ENCODE data around the gene SERHL2.

The SERHL2 gene

DNA sequence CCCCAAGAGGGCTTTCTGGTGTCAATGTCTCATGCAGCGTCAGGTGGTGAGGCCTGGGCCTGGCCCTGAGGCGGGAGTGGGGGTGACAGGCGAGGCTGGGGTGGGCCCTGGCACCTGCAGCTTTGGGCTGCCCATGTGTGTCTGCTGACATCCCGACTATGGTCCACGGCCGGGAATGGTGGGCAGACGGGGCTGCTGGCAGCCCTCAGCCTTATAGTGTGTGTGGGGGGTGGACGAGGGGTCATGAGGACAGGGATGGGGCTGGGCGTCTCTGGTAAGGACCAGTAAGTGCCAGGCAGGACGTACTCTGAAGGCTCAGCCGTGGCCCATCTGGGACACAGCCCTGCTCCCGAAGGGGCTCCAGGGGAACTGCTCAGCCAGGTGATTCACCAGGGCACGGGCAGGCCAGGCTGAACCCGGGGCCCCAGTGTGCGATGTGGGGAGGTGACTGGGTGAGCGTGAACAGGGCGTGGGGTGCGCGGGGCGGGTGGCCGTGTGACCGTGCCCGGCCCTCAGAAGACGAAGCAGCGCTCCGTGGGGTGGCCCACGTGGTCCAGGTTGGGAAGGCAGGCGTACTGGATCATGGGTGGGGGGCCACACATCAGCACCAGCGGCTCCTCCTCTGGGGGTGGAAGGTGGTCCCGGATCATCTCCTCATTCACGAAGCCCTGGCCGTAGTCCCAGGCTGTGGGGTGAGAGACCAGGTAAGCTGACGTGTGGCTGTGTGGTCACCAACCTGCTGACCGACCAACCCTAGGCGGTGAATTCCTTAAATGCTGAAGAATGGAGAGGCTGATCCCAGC lies 65.7 kb downstream of the SERHL2 start:
- Histone ChIP-seq H3K9me3 (ENCODE audit: severe bottlenecking) (no peaks in the 10 kb centered on the region), H3K36me3 (ENCODE audit: low read depth) (peaks cover 14% of the 10 kb centered on the region; the same call in 1 of the 2 replicates), H3K4me3 (ENCODE audit: severe bottlenecking) (no peak overlapping the region), H3K27me3 (ENCODE audit: insufficient read depth, poor library complexity, severe bottlenecking) (no peaks in the 10 kb centered on the region), H3K4me1 (ENCODE audit: insufficient read depth, poor library complexity, severe bottlenecking) (peaks cover 17% of the 10 kb centered on the region), H3K27ac (ENCODE audit: poor library complexity, severe bottlenecking) (peak overlapping the region; percentile 74)
- DNase-seq (ENCODE audit: low spot score) (no peak), ATAC-seq (ENCODE audit: low read depth) (no peak)
- TF ChIP-seq, protein P1, sequence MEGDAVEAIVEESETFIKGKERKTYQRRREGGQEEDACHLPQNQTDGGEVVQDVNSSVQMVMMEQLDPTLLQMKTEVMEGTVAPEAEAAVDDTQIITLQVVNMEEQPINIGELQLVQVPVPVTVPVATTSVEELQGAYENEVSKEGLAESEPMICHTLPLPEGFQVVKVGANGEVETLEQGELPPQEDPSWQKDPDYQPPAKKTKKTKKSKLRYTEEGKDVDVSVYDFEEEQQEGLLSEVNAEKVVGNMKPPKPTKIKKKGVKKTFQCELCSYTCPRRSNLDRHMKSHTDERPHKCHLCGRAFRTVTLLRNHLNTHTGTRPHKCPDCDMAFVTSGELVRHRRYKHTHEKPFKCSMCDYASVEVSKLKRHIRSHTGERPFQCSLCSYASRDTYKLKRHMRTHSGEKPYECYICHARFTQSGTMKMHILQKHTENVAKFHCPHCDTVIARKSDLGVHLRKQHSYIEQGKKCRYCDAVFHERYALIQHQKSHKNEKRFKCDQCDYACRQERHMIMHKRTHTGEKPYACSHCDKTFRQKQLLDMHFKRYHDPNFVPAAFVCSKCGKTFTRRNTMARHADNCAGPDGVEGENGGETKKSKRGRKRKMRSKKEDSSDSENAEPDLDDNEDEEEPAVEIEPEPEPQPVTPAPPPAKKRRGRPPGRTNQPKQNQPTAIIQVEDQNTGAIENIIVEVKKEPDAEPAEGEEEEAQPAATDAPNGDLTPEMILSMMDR (IDR thresholded peaks at IDR 0.05; ENCODE audit: poor library complexity, severe bottlenecking), result no peak

DNA sequence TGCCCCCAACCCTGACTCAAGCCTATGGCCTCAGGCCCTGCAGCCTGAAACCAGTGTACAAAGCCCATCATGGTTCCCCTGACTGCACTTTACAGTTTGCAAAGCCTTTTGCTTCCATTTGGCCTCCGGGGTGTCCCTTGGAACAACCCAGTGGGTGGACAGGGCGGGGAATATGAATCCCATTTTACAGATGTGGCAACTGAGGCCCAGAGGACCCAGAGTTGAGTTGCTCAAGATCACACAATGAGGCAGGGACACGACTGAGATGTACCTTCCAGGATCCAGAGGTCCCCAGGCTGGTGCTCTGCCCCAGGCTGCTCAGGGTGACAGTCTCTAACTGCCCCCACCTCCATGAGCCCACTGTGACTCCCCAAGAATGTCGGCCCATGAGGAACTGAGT lies 66.3 kb downstream of the SERHL2 start:
- Histone ChIP-seq H3K4me3 (ENCODE audit: severe bottlenecking) (no peak overlapping the region), H3K27me3 (ENCODE audit: insufficient read depth, poor library complexity, severe bottlenecking) (no peaks in the 10 kb centered on the region), H3K4me1 (ENCODE audit: insufficient read depth, poor library complexity, severe bottlenecking) (peaks cover 17% of the 10 kb centered on the region), H3K27ac (ENCODE audit: poor library complexity, severe bottlenecking) (peak overlapping the region; percentile 74), H3K36me3 (ENCODE audit: low read depth) (peaks cover 19% of the 10 kb centered on the region), H3K9me3 (ENCODE audit: severe bottlenecking) (no peaks in the 10 kb centered on the region)
- ATAC-seq (ENCODE audit: low read depth) (no peak), DNase-seq (ENCODE audit: low spot score) (no peak)
- TF ChIP-seq, protein P1 (IDR thresholded peaks at IDR 0.05; ENCODE audit: poor library complexity, severe bottlenecking), result no peak

DNA sequence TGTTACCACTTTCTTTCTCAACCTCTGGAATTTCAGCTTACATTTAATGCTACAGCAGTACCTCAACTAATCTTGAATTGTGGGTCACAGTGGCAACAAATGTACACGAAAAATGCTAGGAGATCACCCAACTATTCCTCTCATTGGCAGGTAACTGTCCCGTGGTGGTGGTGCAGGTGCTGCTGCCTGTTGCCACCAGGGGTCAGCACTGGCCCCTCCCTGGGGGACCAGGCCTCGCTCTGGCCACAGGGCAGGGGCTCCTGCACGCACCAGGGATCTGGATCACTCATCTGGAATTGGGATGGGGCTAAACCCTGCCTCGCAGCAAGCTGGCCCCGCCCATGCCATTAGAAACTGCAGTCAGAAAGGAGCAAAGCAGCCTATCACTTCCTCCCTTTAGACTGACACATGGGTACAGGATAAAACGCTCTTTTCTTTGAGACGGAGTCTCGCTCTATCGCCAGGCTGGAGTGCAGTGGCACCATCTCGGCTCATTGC lies 67.8 kb downstream of the SERHL2 start:
- peak; percentile 70 for ATAC-seq (ENCODE audit: low read depth)
- DNase-seq (ENCODE audit: low spot score), result no peak
- H3K36me3 ChIP-seq (ENCODE audit: low read depth), result peaks cover 34% of the 10 kb centered on the region
- H3K27ac ChIP-seq (ENCODE audit: poor library complexity, severe bottlenecking), result peak overlapping the region; percentile 74
- TF ChIP-seq, protein P1 (IDR thresholded peaks at IDR 0.05; ENCODE audit: poor library complexity, severe bottlenecking), result peak; percentile 89
- peaks cover 13% of the 10 kb centered on the region for H3K4me1 ChIP-seq (ENCODE audit: insufficient read depth, poor library complexity, severe bottlenecking)
- H3K4me3 ChIP-seq (ENCODE audit: severe bottlenecking), result no peak overlapping the region
- H3K9me3 ChIP-seq (ENCODE audit: severe bottlenecking), result no peaks in the 10 kb centered on the region
- no peaks in the 10 kb centered on the region for H3K27me3 ChIP-seq (ENCODE audit: insufficient read depth, poor library complexity, severe bottlenecking)

DNA sequence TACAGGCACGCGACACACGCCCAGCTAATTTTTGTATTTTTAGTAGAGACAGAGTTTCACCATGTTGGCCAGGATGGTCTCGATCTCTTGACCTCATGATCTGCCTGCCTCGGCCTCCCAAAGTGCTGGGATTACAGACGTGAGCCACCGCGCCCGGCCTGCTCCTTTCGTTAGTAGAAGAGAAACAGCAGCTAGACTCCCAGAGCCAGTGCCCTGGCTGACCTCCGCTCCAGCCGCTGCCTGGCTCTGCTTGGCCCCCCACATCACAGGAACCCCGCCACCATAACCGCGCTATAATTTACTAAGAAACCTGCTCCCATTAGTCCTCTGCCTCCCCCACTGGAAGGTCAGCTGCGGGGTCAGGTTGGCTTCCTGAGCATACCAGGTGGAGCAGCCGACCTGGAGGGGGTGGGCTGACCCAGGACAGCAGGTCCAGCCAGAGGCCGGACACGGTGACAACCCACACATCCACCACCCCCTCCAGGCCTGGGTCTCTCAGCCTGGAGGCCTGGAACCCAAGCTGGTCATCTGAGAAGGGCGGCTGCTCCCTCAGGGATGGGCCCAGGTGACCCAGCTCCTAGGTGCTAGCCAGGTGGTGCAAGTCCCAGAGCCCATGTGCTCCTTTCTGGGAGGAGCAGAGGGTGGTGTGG lies 68.4 kb downstream of the SERHL2 start:
- TF ChIP-seq, protein P1 (IDR thresholded peaks at IDR 0.05; ENCODE audit: poor library complexity, severe bottlenecking), result no peak
- Histone ChIP-seq H3K27ac (ENCODE audit: poor library complexity, severe bottlenecking) (peak overlapping the region; percentile 74), H3K4me3 (ENCODE audit: severe bottlenecking) (no peak overlapping the region), H3K9me3 (ENCODE audit: severe bottlenecking) (no peaks in the 10 kb centered on the region), H3K27me3 (ENCODE audit: insufficient read depth, poor library complexity, severe bottlenecking) (no peaks in the 10 kb centered on the region), H3K36me3 (ENCODE audit: low read depth) (peaks cover 40% of the 10 kb centered on the region), H3K4me1 (ENCODE audit: insufficient read depth, poor library complexity, severe bottlenecking) (peaks cover 13% of the 10 kb centered on the region)
- DNase-seq (ENCODE audit: low spot score) (no peak), ATAC-seq (ENCODE audit: low read depth) (no peak)
